HepG2 (cell line): ENCODE results near the gene PTH1R. TPM values are rescaled to one million over a fixed set of nuclear protein-coding genes. Genes with fewer than 3 reads are reported as not detected.

Experiments
- ATF2 ChIP-seq: sonication (generic); formaldehyde crosslinking; IDR thresholded peaks from 2 replicates; pipeline ENCODE4 v1.4.0; 2020; ENCODE audit warnings: missing genetic modification reagents
- DNMT1 ChIP-seq: sonication (generic); formaldehyde crosslinking; IDR thresholded peaks from 2 replicates; pipeline ENCODE4 v1.5.1; 2020; ENCODE audit warnings: mild to moderate bottlenecking, missing genetic modification reagents
- GFI1 ChIP-seq: sonication (generic); formaldehyde crosslinking; IDR thresholded peaks from 2 replicates; pipeline ENCODE4 v1.5.0; 2020; ENCODE audit warnings: missing genetic modification reagents, mild to moderate bottlenecking, borderline replicate concordance
- HMGXB4 ChIP-seq, 2 experiments: sonication (generic) in 1 of 2; formaldehyde crosslinking in 1 of 2; IDR thresholded peaks; 2 replicates each; pipeline versions ENCODE4 v1.4.0 to v1.6.1; 2018 to 2020; ENCODE audit warnings: missing genetic modification reagents in 2 of 2, borderline replicate concordance in 1 of 2, low read depth in 1 of 2, mild to moderate bottlenecking in 1 of 2, missing biosample characterization in 1 of 2
- IRF9 ChIP-seq: sonication (generic); formaldehyde crosslinking; IDR thresholded peaks from 2 replicates; pipeline ENCODE4 v1.8.0; 2022; ENCODE audit warnings: missing genetic modification reagents, mild to moderate bottlenecking, borderline replicate concordance
- MAFK ChIP-seq, 2 experiments: IDR thresholded peaks in 1 of 2; conservative IDR thresholded peaks in 1 of 2; 2 replicates each; pipeline ENCODE4 v1.6.1; 2011; ENCODE audit warnings: improper control_type of control experiment in 2 of 2, low read length in 2 of 2
- MED1 ChIP-seq: sonication (generic); formaldehyde crosslinking; IDR thresholded peaks from 2 replicates; pipeline ENCODE4 v1.4.0; 2020; ENCODE audit warnings: missing genetic modification reagents
- MEIS1 ChIP-seq: sonication (generic); formaldehyde crosslinking; IDR thresholded peaks from 2 replicates; pipeline ENCODE4 v1.9.0; 2021; ENCODE audit warnings: mild to moderate bottlenecking, missing genetic modification reagents, moderate library complexity, borderline replicate concordance
- NKX3-1 ChIP-seq: sonication (generic); formaldehyde crosslinking; IDR thresholded peaks from 2 replicates; pipeline ENCODE4 v1.5.0; 2020; ENCODE audit warnings: missing genetic modification reagents
- PAX8 ChIP-seq: sonication (generic); formaldehyde crosslinking; IDR thresholded peaks from 2 replicates; pipeline ENCODE4 v1.8.0; 2022; ENCODE audit warnings: mild to moderate bottlenecking, missing genetic modification reagents, borderline replicate concordance
- PHF21A ChIP-seq: sonication (generic); formaldehyde crosslinking; IDR thresholded peaks from 2 replicates; pipeline ENCODE4 v1.5.0; 2020; ENCODE audit warnings: mild to moderate bottlenecking, missing genetic modification reagents
- SALL1 ChIP-seq: sonication (generic); formaldehyde crosslinking; IDR thresholded peaks from 2 replicates; pipeline ENCODE4 v1.8.0; 2022; ENCODE audit warnings: mild to moderate bottlenecking, missing genetic modification reagents
- SMC3 ChIP-seq: IDR thresholded peaks from 2 replicates; pipeline ENCODE4 v1.6.1; 2011; ENCODE audit warnings: low read length, improper control_type of control experiment
- THYN1 ChIP-seq: sonication (generic); formaldehyde crosslinking; IDR thresholded peaks from 2 replicates; pipeline ENCODE4 v1.8.1; 2023; ENCODE audit warnings: low read depth, mild to moderate bottlenecking, moderate library complexity, missing genetic modification reagents, borderline replicate concordance
- ZBTB43 ChIP-seq: sonication (generic); formaldehyde crosslinking; conservative IDR thresholded peaks from 2 replicates; pipeline ENCODE4 v1.4.0; 2020; ENCODE audit warnings: missing genetic modification reagents
- ZEB1 ChIP-seq: IDR thresholded peaks from 2 replicates; pipeline ENCODE4 v1.6.1; 2012; ENCODE audit warnings: mild to moderate bottlenecking, low read depth, inconsistent platforms; ENCODE audit not compliant: insufficient replicate concordance
- ZFP36L2 ChIP-seq: sonication (generic); formaldehyde crosslinking; IDR thresholded peaks from 2 replicates; pipeline ENCODE4 v1.4.0; 2020; ENCODE audit warnings: missing genetic modification reagents
- ZNF230 ChIP-seq: sonication (generic); formaldehyde crosslinking; IDR thresholded peaks from 2 replicates; pipeline ENCODE4 v1.4.0; 2020; ENCODE audit warnings: mild to moderate bottlenecking, missing genetic modification reagents
- ZNF670 ChIP-seq: sonication (generic); formaldehyde crosslinking; IDR thresholded peaks from 2 replicates; pipeline ENCODE4 v1.8.0; 2022; ENCODE audit warnings: mild to moderate bottlenecking, missing genetic modification reagents, borderline replicate concordance
- ZNF790 ChIP-seq: sonication (generic); formaldehyde crosslinking; IDR thresholded peaks from 2 replicates; pipeline ENCODE4 v1.8.0; 2022; ENCODE audit warnings: missing genetic modification reagents, mild to moderate bottlenecking, borderline replicate concordance
- ZSCAN25 ChIP-seq: sonication (generic); formaldehyde crosslinking; IDR thresholded peaks from 2 replicates; pipeline ENCODE4 v1.8.0; 2022; ENCODE audit warnings: mild to moderate bottlenecking, missing genetic modification reagents
- polyA plus RNA-seq, 8 experiments: library from polyadenylated mRNA; depleted of rRNA in 3 of 8; stranded (reverse) in 7 of 8; unstranded in 1 of 8; fragments of >200 nt; fragmentation: Illumina TruSeq in 4 of 8; extraction: Trizol in 4 of 8; gene quantifications; 2 replicates each; pipeline versions ENCODE4 v1.2.1 to v1.2.3, GENCODE V29; 2011 to 2016; ENCODE audit warnings: low read depth in 4 of 8, missing spikeins in 1 of 8, mixed read lengths in 1 of 8; ENCODE audit not compliant: insufficient read depth in 1 of 8
- total RNA-seq, 5 experiments: library from RNA; depleted of rRNA; stranded (reverse); fragments of >200 nt; fragmentation: Illumina TruSeq; extraction: Trizol; gene quantifications; 2 replicates each; pipeline ENCODE4 v1.2.3, GENCODE V29; 2016; ENCODE audit warnings: low read depth in 1 of 5
- TF ChIP-seq, protein P1 (sequence below): sonication (generic); formaldehyde crosslinking; IDR thresholded peaks from 2 replicates; pipeline ENCODE4 v1.4.0; 2020; ENCODE audit warnings: mild to moderate bottlenecking, missing genetic modification reagents

PTH1R gene
- total and polyA plus RNA-seq, 2 of the 13 experiments (the other 11 are each of a cell fraction or from before 2014, with no cell fraction given): not detected

GRCh38 chr3:46931631-46932331 is 54.3 kb downstream of the PTH1R start (continued):
- TF ChIP-seq MAFK (conservative IDR thresholded peaks at IDR 0.05 in 1 of 2, IDR thresholded peaks at IDR 0.05 in 1 of 2; ENCODE audit: low read length in 2 of 2) (no peak), NKX3-1 (CRISPR knock-in tag) (no peak), MEIS1 (CRISPR knock-in tag) (no peak), ZFP36L2 (no peak), GFI1 (CRISPR knock-in tag) (no peak), SMC3 (no peak), PHF21A (CRISPR knock-in tag) (no peak), ZBTB43 (CRISPR knock-in tag) (peak; percentile 94), ZEB1 (no peak), ZNF230 (CRISPR knock-in tag) (no peak), DNMT1 (CRISPR knock-in tag) (no peak), ZSCAN25 (CRISPR knock-in tag) (no peak), PAX8 (CRISPR knock-in tag) (no peak), ZNF790 (no peak), HMGXB4 (CRISPR knock-in tag; IDR thresholded peaks at IDR 0.05; ENCODE audit: borderline replicate concordance in 1 of 2, low read depth in 1 of 2) (no peak), THYN1 (CRISPR knock-in tag) (no peak), MED1 (CRISPR knock-in tag) (peak; percentile 45; the same call in 1 of the 2 replicates), ATF2 (CRISPR knock-in tag) (no peak), SALL1 (CRISPR knock-in tag) (peak; percentile 75; the same call in 1 of the 2 replicates), ZNF670 (CRISPR knock-in tag) (no peak), IRF9 (no peak)
- TF ChIP-seq, protein P1, sequence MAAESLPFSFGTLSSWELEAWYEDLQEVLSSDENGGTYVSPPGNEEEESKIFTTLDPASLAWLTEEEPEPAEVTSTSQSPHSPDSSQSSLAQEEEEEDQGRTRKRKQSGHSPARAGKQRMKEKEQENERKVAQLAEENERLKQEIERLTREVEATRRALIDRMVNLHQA (CRISPR knock-in tag): no peak
